SK-N-MC (cell line): ENCODE results near the gene SLC35E1.
"Not testable (repeated sequence)": the region's sequence is repeated elsewhere in the genome, so short reads cannot be mapped to it uniquely, and the experiment has no call there.

Experiments used
- DNase-seq: peaks from one replicate; pipeline ENCODE4 v3.0.0-alpha.2; 2011; ENCODE audit warnings: low read depth, low spot score
- H3K27ac ChIP-seq: fragments of 200-600 bp; sonication (generic); 2 replicates; pipeline ENCODE4 v1.5.1; 2016; ENCODE audit warnings: mixed run types
- H3K36me3 ChIP-seq: fragments of 200-600 bp; sonication (generic); 2 replicates; pipeline ENCODE4 v1.6.1; 2017; ENCODE audit warnings: antibody characterized with exemption, low read length, mixed read lengths; ENCODE audit not compliant: insufficient read depth
- H3K4me3 ChIP-seq: fragments of 200-600 bp; sonication (generic); 2 replicates; pipeline ENCODE4 v1.5.1; 2016
- H3K9ac ChIP-seq: fragments of 200-600 bp; sonication (generic); 2 replicates; pipeline ENCODE4 v1.8.0; 2017; ENCODE audit warnings: mixed run types, mixed read lengths; ENCODE audit not compliant: insufficient read length
- H3K9me3 ChIP-seq: fragments of 200-600 bp; sonication (generic); 2 replicates; pipeline ENCODE4 v1.6.1; 2017; ENCODE audit warnings: low read depth, mild to moderate bottlenecking, antibody characterized with exemption, low read length, moderate library complexity, mixed read lengths
- EZH2 ChIP-seq: fragments of 200-600 bp; sonication (generic); IDR thresholded peaks from one replicate; pipeline ENCODE4 v1.6.1; 2017; ENCODE audit warnings: antibody characterized with exemption
- FOXP2 ChIP-seq: optimal IDR thresholded peaks from 2 replicates; pipeline ENCODE3; 2011; ENCODE audit warnings: mild to moderate bottlenecking, moderate library complexity; ENCODE audit not compliant: insufficient read depth; ENCODE audit errors: extremely low read length, control extremely low read depth
- POLR2AphosphoS5 ChIP-seq: IDR thresholded peaks from 2 replicates; pipeline ENCODE4 v1.6.1; 2012; ENCODE audit warnings: mild to moderate bottlenecking, low read depth, low read length, borderline replicate concordance

The SLC35E1 gene

DNA sequence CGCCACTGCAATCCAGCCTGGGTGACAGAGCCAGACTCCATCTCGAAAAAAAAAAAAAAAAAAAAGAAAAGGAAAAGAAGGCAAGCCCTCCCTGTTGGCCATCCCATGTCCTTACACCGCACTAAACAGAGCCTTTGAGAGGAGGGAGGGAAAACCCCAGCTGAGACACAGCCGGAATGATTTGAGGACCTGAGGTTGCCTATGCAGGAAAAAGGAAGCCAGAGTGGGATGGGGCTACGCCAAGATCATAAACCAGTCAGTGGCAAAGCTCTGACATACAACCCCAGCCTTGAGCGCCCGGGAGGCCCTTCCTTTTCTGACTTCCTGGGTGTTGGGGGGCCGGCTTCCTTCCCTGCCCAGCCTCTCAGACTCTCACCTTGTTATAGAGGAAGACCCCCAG is 17.4 kb downstream of the SLC35E1 start:
- H3K27ac ChIP-seq, result no peak overlapping the region
- H3K9me3 ChIP-seq, result no peaks in the 10 kb centered on the region
- no peak for DNase-seq
- H3K36me3 ChIP-seq, result peaks cover 12% of the 10 kb centered on the region
- TF ChIP-seq POLR2AphosphoS5, result no peak
- TF ChIP-seq FOXP2, result no peak
- no peak for TF ChIP-seq EZH2
- no peak overlapping the region for H3K9ac ChIP-seq
- no peak overlapping the region for H3K4me3 ChIP-seq

DNA sequence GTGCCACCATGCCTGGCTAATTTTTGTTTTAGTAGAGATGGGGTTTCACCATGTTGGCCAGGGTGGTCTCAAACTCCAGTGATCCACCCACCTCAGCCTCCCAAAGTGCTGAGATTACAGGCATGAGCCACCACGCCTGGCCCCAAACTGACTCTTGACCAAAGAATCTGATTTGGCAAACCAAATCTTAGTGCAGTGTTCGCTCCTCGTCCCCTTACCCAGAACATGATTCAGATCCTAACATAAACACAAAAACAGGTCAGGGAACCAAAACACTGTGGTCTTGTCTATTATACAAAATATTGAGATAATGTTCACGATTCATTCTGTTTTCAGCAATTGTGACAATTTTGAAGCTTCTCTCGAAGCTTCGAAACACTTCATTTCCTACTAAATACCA is 20.3 kb downstream of the SLC35E1 start:
- not testable (repeated sequence) for H3K9me3 ChIP-seq, H3K9ac ChIP-seq, H3K4me3 ChIP-seq, H3K27ac ChIP-seq, DNase-seq
- H3K36me3 ChIP-seq, result peaks cover 12% of the 10 kb centered on the region

DNA sequence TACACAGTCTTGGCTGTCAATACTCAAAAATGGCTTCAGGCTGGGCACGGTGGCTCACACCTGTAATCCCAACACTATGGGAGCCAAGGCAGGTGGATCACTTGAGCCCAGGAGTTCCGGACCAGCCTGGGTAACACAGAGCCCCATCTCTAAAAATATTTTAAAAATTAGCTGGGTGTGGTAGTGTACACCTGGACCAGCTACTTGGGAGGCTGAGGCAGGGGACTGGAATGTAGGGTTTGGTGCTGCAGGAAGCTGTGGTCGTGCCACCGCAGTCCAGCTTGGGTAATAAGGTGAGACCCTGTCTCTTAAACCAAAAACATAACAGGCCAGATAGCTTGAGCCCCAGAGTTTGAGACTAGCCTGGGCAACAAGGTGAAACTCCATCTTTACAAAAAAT is 23.3 kb downstream of the SLC35E1 start:
- Histone ChIP-seq H3K4me3 (no peak overlapping the region), H3K9me3 (no peaks in the 10 kb centered on the region), H3K27ac (no peak overlapping the region), H3K9ac (no peak overlapping the region), H3K36me3 (peaks cover 12% of the 10 kb centered on the region)
- TF ChIP-seq POLR2AphosphoS5 (no peak), FOXP2 (no peak), EZH2 (no peak)
- no peak for DNase-seq

DNA sequence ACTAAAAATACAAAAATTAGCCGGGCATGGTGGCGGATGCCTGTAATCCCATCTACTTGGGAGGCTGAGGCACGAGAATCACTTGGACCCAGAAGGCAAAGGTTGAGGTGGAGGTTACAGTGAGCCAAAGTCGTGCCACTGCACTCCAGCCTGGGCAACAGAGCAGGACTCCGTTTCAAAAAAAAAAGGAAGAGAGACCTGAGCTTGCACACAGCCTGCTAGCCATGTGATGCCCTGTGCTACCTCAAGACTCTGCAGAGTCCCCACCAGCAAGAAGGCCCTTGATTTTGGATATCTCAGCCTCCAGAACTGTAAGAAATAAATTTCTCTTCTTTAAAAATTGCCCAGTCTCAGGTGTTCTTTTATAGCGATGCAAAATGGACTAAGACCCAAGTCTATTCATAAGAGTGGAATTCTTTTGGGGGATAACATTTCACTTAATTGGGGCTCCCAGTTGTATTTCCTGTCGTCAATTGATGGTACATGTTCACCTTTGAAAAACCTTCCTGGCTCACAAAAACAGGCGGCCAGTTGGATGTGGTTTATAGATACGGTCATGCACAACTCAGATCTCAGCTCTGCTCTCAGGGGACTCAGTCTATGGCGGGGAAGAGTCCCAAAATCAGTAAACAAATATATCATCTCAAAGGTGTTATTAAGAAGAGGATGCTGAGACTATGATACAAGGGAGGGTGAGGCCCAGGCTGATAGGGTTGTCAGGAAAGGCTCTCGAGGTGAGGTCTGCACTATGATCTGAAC is 27.6 kb downstream of the SLC35E1 start:
- no peaks in the 10 kb centered on the region for H3K9me3 ChIP-seq
- H3K36me3 ChIP-seq, result peaks cover 18% of the 10 kb centered on the region
- TF ChIP-seq EZH2, result no peak
- TF ChIP-seq POLR2AphosphoS5, result no peak
- no peak for TF ChIP-seq FOXP2
- H3K4me3 ChIP-seq, result no peak overlapping the region
- no peak for DNase-seq
- H3K9ac ChIP-seq, result no peak overlapping the region
- H3K27ac ChIP-seq, result no peak overlapping the region

DNA sequence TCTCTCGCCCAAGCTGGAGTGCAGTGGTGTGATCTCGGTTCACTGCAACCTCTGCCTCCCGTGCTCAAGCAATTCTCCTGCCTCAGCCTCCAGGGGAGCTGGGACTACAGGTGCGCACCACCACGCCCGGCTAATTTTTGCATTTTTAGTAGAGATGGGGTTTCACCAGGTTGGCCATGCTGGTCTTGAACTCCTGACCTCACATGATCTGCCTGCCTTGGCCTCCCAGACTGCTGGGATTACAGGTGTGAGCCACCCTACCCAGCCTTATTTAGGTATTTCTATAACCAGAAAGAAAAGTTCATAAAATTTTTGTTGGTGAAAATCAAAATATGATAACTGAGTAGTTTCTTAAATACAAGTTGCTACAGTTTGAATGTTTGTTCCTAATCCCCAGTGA is 28.5 kb downstream of the SLC35E1 start:
- not testable (repeated sequence) for H3K9me3 ChIP-seq, H3K27ac ChIP-seq, DNase-seq
- H3K4me3 ChIP-seq, result peak overlapping the region; percentile 94; the same call in 1 of the 2 replicates
- H3K36me3 ChIP-seq, result peaks cover 27% of the 10 kb centered on the region
- H3K9ac ChIP-seq, result peak overlapping the region; percentile 99

DNA sequence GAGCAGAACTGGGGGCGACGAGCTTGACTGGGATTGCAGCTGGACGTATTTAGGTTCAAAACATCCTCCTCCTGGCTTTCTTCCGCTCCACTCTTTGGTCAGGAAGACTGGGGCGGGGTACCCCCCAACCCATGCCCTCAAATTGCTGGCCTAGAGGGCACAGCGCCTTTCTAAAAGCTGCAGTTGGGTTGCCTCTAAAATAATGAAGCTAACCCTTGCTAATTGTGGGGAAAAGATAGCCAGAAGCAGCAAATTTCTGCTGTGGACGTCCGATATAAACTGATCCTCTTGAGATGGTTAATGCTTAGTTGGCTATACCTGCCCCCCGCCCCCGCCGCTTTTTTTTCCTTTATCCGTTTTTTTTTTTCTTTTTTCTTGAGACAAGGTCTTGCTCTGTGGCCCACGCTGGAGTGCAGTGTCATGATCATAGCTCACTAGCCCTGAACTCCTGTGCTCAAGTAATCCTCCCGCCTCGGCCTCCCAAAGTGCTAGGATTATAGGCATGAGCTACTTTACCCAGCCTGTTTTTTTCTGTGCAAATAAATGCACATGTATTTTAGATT is 29.2 kb downstream of the SLC35E1 start:
- TF ChIP-seq POLR2AphosphoS5 (no peak), EZH2 (no peak), FOXP2 (no peak)
- H3K9me3 ChIP-seq, result no peaks in the 10 kb centered on the region
- no peak for DNase-seq
- H3K4me3 ChIP-seq, result peak overlapping the region; percentile 94
- peaks cover 35% of the 10 kb centered on the region for H3K36me3 ChIP-seq
- peak overlapping the region; percentile 99 for H3K9ac ChIP-seq
- H3K27ac ChIP-seq, result peak overlapping the region; percentile 72

DNA sequence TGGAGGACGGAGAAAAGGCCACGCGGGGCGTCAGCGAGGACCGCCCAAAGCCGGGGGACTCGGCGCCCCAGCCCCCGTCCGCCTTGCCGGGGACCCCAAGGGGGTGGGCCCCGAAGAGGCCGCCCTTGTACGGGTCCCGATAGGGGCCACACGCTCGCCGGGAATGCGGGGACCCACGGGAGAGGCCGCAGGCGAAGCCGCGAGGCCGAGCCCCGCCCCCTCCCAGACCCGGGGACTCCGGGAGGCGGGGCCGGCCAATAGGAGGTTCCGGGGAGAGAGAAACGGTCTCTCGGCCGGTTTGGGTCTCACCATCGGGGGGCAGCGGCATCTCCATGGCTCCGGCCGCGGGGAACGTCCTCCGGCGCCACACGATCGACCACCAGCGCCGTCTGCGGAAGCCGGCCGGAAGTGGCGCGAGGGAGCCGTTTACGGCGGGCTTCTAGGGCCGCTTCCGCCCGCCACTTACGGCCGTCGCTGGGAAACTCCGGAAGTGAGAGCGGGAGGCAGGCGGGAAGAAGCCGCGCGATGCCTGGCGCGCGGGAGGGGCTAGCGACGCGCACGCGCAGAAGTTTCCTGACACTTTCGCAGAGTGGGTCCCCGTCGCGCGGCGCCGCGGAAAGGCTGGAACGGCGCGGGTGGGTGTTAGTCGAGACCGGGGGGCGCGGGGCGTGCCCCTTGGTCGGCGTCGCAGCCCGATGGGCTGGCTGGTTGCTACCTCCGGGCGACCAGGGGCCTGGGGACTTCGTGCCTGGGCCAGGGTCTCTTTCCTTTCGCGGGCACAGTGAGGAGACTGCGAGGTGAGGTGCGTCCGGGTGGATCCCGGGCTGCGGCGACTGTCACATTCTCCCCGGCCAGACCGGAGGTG is 29.9 kb downstream of the SLC35E1 start, which contains the start of gene CHERP:
CHERP (minus strand) TSS at position 393 of the 865 bp plus-strand sequence; CDS start at position 334, 59 bp downstream.
- peak; percentile 44 for DNase-seq
- Histone ChIP-seq H3K9ac (peak within 1 kb of the TSS; percentile 99), H3K9me3 (no peaks in the 10 kb centered on the region), H3K4me3 (peak within 1 kb of the TSS; percentile 94), H3K36me3 (peaks cover 42% of the 10 kb centered on the region), H3K27ac (peak within 1 kb of the TSS; percentile 72)
- TF ChIP-seq EZH2 (no peak), POLR2AphosphoS5 (peak; percentile 97), FOXP2 (peak; percentile 24)

DNA sequence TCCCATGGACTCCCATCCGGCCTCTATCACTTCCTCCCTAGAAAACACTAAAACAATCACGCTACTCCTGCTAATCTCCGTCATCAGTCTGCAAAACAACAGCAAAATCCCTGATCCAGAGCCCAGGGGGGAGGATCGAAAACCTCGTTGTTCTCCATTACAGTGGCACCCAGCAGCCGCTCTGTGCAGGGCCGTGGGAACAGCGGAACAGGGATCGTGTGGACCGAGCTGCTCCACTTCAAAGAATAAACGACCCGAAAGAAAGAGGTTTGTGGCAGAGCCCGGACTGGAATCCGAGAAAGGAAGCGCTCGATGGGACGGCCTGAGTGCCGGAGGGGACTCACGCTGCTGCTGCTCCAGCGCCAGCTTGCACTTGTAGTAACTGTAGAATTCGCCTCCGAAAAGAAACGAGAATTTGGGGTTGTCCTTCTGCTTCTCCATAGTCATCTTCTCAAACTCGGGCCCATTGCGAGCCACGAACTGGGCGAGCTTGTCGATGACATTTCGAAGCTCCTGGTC is 30.6 kb downstream of the SLC35E1 start:
- no peaks in the 10 kb centered on the region for H3K9me3 ChIP-seq
- H3K36me3 ChIP-seq, result peaks cover 49% of the 10 kb centered on the region
- no peak for TF ChIP-seq FOXP2
- TF ChIP-seq EZH2, result no peak
- no peak for TF ChIP-seq POLR2AphosphoS5
- peak overlapping the region; percentile 94 for H3K4me3 ChIP-seq
- DNase-seq, result no peak
- H3K27ac ChIP-seq, result peak overlapping the region; percentile 64; the same call in 1 of the 2 replicates
- peak overlapping the region; percentile 99 for H3K9ac ChIP-seq
